Measurements from ENCODE around the gene GAS2L2.

DNA sequence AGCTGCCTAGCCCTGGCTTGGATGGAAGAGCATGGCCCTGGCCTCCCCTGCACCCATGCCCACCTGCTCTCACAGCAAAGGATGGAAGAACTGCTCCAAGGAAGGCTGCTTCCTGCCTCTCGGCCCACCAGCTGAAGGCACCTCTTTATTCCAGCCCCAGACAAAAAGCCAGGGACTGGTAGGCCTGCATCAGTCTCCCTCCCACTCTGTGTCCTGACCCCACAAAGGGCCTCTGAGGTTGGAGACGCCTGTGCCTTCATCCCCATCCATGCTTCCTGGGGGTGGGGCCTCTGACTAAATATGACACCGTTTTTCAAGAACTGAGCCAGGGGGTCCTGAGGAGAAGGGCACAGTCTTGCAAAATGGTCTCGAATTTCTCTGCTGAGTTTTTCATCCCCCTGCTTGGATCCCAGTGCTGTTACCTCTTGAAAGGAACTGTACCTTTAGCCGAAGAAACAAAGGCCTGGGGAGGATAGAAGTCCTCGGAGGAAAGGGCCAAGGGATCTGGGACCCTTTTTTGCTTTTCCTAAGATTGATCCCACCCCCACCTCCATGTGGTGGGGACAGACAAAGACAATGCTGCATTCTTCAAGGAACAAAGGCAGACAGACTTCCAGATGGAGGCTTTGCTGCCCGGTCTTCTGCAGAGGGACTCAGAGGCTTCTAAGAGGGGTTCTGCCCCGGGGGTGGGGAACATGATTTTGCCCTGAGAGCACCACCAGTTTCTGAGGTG is 12.9 kb upstream of the GAS2L2 start:
- no peak for TF ChIP-seq CTCF (IDR thresholded peaks at IDR 0.05)
- TF ChIP-seq POLR2A (IDR thresholded peaks at IDR 0.05): no peak

Data from thyroid gland (tissue), 4 donors.